GM18520 (cell line): ENCODE data around the gene VMP1.

ENCODE experiments used
- ATAC-seq: cut with Tn5 transposase; IDR thresholded peaks from one replicate; pipeline ENCODE4 v1.9.1; 2021; ENCODE audit not compliant: unreplicated experiment

The VMP1 gene

DNA sequence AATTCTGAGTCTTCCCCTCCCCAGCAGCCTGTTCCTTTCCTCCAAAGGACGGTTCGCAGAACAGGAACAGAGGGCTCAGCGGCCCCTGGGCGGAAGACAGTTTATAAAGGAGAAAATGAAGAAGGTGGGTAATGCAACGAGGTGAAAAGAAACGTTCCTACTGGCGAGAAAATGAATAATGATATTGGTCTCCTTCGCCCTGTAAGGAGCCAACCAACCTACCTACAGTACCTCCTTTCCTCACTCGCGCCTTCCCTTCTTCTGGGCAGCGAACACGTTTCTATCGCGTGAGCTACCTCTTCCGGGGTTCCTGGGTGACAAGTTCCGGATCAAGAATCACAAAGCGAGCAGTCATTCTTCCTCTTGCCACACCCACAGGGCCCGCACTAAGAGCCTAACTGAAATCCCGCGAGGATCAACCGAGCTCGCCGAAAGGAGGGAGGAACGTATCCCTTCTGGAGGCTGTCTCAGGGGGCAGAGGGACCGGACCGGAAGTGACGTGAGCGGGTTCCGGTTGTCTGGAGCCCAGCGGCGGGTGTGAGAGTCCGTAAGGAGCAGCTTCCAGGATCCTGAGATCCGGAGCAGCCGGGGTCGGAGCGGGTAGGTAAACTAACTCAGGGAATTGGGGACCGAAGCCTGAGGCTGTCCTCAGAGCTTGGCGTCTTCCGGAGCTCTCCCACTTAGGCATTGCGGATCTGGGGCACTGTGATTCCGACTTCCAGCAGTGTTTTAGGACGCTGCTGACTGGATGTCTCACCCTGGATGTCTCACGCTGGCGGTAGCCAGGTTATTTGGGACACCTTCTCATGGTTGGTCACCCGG lies at the start of gene VMP1, which contains the start of gene PTRH2:
Gene VMP1, plus strand, starts transcription at position 506 of the 822 bp plus-strand sequence. CDS start 23,793 bp downstream, outside the sequence.
Gene PTRH2, minus strand, starts transcription at position 282 of the 822 bp plus-strand sequence. CDS start 9,452 bp downstream, outside the sequence.
- ATAC-seq = peak; percentile 94

- ATAC-seq = no peak
These were observed 41.2 kb upstream of the VMP1 start for GRCh38 chr17:59666235-59666634.

DNA sequence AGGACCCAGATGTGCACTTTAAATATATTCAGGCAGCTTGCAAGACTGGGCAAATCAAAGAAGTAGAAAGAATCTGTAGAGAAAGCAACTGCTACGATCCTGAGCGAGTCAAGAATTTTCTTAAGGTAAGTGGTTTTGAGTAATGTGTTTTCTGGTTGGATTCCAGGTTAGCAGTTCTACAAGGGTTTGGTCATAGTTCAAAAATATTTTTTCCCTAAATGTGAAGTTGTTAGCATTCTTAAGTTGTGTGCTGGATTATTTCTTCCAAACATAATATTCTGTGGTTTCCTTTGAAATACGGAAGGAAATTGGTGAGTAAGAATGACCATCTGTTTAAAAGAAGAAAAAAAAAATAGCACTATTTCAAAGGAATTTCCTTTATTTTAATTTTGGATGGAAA lies 38.6 kb upstream of the VMP1 start:
- no peak for ATAC-seq

DNA sequence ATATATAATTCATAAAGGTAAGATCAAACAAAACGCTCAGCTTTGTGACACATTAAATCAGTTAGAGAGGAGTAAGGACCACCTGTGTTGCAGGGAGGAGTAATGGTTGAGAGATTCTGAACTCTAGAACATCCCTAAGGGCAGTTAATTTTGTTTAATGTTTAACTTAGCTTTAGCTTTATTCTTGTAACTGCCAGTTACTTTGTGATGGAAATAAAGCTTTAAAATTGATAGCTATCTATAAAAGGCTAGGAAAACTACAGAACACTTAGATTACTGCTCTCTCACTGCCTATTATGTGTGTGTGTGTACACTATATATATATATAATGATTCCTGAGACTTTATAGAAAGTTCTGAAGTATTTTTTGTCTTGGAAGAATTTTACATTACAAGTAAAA lies 38.0 kb upstream of the VMP1 start:
- no peak for ATAC-seq

DNA sequence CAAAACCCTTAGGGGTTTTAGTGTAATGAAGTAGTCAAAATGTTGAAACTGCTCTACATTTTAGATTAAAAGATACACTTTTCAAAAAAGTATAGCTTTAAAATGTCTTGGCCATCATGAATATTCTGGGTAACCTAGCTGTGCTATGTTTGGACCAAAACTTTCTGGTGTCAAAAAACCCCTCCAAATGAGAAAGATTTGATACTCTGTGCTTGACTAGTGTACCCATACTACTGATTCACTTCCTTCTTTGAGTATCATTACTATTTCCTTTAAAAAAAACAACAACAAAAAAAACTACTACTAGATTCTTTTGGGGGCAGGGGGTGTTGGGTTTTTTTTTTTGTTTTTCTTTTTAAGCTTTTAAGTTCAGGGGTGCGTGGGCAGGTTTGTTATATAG lies 37.5 kb upstream of the VMP1 start:
- no peak for ATAC-seq

GRCh38 chr17:59671386-59671785 lies 36.1 kb upstream of the VMP1 start:
- ATAC-seq = no peak

GRCh38 chr17:59675231-59675630 lies 32.2 kb upstream of the VMP1 start:
- no peak for ATAC-seq

GRCh38 chr17:59676716-59677115 lies 30.7 kb upstream of the VMP1 start:
- ATAC-seq = no peak

GRCh38 chr17:59678918-59679317 lies 28.5 kb upstream of the VMP1 start:
- no peak for ATAC-seq

DNA sequence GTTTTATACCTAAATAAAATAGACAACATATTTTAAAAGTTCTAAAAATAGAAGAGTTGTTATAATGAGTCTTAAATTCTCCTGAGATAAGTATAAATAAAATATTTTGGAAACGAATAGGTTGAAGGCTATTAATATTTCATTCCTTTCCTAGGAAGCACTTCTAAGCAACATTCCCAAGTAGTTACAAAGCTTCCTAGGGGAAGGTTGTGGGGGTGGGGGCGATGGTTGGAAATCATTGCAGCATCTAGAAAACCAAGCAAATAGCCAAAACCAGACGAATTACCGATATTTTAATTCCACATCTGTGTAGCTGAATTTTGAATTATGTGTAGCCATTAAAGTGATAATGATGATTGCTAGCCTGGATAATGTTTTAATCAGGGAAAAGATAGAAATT lies 27.1 kb upstream of the VMP1 start:
- ATAC-seq = no peak

- no peak for ATAC-seq
These were observed 24.2 kb upstream of the VMP1 start for GRCh38 chr17:59683283-59683682.

DNA sequence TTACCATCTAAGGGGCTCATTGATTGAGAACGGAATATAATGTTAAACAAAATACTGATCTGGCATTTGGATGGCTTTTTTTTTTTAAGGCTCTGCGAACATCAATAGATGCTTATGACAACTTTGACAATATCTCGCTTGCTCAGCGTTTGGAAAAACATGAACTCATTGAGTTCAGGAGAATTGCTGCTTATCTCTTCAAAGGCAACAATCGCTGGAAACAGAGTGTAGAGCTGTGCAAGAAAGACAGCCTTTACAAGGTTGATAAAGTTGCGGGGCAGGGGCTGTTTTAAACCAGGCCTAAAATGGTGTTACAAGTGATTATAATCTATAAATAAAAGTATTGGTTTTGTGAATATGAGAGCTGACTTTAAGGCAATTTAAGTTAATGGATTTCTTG lies 22.5 kb upstream of the VMP1 start:
- ATAC-seq = no peak

DNA sequence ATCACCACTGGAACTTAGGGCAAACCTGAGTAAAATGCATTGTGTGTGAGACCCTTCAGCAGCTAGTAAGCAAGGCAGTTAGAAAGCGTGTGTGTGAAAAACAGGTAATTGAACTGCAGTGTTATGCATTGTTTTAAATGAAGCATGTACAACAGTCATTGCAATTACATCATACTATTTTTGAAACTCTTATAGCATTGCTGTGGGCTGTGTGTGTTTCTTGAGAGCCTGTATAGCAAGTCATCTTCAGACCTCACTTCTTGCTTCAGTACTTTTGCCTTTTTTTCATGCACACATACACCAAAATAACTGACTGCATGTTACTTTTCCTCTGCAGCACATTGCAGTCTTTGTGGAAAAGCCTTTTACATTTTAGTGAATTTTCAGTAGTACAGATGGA lies 19.4 kb upstream of the VMP1 start:
- no peak for ATAC-seq

DNA sequence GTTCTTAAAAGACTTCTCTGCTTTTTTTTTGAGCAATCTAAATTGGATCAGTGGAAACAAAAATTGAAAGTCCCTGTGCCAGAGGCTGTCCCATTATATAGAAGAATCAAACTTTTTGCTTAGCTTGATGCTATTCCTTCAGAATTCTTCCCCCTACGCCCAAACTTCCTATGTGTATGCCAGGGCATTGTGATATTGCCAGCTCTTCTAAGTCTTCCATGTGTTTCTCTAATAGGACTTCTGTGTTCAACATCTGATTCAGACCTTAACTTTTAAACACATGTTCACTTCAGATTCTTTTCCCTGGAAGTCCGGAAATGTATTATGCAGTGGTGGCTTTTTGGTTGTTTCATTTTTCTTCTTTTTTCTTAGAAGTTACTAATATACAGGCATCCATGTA lies 19.0 kb upstream of the VMP1 start:
- no peak for ATAC-seq

- no peak for ATAC-seq
These were observed 13.9 kb upstream of the VMP1 start for GRCh38 chr17:59693582-59693981.

DNA sequence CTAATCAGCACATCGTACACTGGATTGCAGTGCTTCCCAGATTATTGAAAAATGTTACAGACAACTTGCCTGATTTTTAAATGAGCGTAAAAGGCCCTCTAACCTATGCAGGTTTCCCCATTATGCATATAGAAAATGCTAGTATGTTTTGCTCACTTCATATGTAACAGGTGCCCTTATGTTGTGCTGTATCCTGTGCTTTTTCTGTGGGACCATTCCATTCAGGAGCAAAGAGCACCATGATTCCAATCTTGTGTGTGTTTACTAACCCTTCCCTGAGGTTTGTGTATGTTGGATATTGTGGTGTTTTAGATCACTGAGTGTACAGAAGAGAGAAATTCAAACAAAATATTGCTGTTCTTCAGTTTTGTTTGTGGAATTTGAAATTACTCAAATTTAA lies 13.1 kb upstream of the VMP1 start:
- ATAC-seq = no peak

DNA sequence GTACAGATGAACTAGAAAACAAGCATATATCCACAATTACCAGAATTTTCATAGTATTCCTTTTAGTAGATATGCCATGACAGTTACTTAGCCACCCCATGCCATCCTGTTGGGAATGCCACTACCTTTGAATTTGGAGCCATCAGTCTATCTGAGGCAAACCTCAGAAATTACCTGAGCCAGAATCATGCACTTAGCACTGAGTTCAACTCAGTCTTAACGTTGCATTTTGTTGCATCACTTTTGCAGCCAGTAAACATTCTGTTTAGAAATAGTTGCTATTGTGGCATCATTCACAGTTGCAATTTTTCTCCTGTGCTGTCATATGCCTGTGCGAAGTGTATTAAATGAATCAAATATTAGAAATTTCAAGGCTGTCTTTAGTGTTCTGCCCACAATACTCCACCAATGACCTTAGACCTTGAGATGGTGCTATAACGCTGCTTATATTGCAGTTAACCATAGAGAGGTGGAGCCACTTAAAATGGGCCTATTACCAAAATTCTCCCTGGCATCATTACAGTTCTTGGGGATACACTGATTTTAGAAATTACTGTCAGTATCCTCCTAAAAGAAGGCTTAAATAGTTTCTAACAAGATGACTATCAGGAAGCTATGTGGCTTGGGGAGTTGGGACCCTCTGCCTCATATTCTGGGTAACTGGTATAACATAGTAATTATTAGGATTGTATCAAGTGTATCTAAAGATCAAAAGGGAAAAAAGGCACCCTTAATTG lies 11.3 kb upstream of the VMP1 start:
- no peak for ATAC-seq

- ATAC-seq = no peak
These were observed 10.7 kb upstream of the VMP1 start for GRCh38 chr17:59696682-59697277.

- ATAC-seq = no peak
These were observed 9.3 kb upstream of the VMP1 start for GRCh38 chr17:59698143-59698542.

GRCh38 chr17:59699218-59699617 lies 8.2 kb upstream of the VMP1 start:
- ATAC-seq = no peak

DNA sequence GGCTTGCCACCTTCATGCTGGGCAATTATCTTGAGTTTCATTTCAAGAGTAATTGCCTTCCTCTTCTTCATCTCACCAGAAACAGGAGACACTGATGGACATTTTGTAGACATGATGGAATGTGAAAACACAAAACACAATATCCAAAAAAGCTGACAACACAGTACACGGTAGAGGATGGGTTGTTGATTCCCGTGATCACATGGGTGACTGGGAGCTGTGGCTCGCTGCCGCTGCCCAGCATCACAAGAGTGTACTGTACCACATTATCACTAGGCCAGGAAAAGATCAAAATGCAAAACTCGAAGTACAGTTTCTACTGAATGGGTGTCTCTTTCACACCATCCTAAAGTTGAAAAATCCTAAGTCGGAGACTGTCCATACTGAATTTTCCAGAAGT lies 7.7 kb upstream of the VMP1 start:
- no peak for ATAC-seq

GRCh38 chr17:59702304-59702703 lies 5.2 kb upstream of the VMP1 start:
- no peak for ATAC-seq
